T47D (cell line): ENCODE measurements around the gene DSTN.

Source experiments
- DNase-seq, 2 experiments: peaks; one replicate each; pipeline versions ENCODE4 v3.0.0 to v3.0.0-alpha.2; 2011 to 2012; ENCODE audit warnings: low read depth in 1 of 2, low spot score in 1 of 2
- JUND ChIP-seq: IDR thresholded peaks from 2 replicates; pipeline ENCODE4 v1.6.1; 2012; ENCODE audit warnings: low read depth
- in situ Hi-C: cut with HindIII; loops from 2 replicates; pipeline ENCODE4 v1.10.0; 2016; ENCODE audit warnings: low sequenced_read_pairs, low pct_unique_long_range_greater_than_20kb

The DSTN gene

DNA sequence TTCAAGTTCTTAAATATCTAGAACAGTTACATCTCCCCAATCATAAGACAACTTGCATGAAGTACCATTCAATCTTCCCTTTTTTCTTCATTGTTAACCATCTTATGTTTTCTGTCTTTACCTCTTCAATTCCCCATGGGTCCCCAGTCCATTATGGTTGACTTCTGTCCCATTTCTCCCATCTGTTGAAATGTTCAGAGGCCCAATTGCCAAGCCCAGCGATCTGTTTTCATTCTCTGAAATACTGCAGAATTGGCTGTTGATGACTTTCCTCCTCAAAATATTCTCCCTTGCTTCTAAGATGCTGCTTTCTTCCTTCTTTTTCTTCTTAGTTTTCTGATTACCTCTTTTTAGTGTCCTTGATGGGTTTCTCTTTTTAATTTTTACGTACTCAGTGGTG lies 26.0 kb downstream of the DSTN start:
- DNase-seq, result no peak
- TF ChIP-seq JUND, result no peak
- in situ Hi-C loops, result no loop called here

GRCh38 chr20:17598013-17598550 lies 28.2 kb downstream of the DSTN start:
- no peak for TF ChIP-seq JUND
- DNase-seq, result no peak
- in situ Hi-C loops, result no loop called here

DNA sequence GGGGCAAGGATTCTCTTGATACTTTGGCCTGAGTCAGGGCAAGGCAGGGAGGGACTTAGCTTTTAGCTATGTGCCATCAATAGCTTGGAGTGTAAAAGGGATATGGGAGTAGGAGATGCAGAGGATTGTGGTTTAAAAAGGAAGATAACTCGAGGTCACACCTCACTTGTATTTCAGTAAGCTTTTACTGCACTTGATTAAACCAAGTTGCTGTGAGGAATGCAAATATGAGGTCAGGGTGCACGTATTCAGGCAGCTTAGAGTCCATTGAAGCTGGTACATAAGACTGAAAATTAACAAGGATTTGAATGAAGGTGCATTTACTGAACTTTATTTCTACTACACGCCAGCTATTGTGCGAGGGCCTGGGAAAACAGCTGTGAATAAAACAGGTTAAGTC lies 32.1 kb downstream of the DSTN start:
- in situ Hi-C loops, result no loop called here
- no peak for DNase-seq
- TF ChIP-seq JUND, result no peak

- no peak for TF ChIP-seq JUND
- in situ Hi-C loops, result no loop called here
- DNase-seq, result no peak
These were observed 32.6 kb downstream of the DSTN start for GRCh38 chr20:17602493-17602892.

DNA sequence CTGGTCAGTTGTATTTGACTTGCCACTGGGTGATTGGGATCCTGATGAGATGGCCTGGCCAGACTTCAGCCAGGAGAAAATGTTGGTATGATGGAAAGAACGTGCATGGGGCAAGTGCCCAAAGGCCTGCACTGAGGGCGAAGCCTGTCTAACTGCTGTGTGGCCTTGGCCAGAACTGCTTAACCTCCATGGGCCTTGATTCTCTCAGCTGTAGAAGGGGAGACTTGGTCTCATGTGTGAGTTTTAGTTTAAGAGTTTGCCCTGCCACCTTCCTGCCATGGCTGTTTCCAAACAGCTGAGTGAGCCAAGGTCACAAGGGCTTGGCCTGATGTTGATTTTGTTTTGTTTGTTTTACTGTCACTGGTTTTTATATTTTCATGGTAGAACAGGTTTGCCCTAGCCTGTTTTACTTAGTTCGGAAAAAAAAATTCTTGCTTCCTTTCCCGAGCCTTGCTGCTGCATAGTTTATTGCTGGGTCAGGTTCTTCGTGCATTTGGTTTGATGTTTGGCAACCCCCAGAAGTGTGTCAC lies 35.3 kb downstream of the DSTN start:
- DNase-seq, result peak in 1 of 2 experiments; percentile 49
- no peak for TF ChIP-seq JUND
- in situ Hi-C loops, result no loop called here

DNA sequence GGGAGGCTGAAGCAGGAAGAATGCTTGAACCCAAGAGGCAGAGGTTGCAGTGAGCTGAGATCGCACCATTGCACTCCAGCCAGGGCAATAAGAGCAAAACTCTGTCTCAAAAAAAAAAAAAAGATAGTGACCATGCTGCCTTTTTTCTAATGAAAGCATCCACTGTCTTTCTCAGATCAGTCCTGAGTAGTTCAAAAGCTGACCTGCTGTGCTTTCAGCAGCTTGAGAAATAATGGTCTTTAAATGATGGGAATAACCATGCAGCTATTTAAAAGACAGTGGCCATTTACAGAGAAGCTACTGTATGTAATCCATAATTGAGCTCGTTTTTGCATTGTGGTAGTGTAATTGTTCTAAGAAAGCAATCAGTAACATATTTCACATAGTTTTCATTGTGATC lies 36.1 kb downstream of the DSTN start:
- in situ Hi-C loops, result no loop called here
- TF ChIP-seq JUND, result no peak
- no peak for DNase-seq

DNA sequence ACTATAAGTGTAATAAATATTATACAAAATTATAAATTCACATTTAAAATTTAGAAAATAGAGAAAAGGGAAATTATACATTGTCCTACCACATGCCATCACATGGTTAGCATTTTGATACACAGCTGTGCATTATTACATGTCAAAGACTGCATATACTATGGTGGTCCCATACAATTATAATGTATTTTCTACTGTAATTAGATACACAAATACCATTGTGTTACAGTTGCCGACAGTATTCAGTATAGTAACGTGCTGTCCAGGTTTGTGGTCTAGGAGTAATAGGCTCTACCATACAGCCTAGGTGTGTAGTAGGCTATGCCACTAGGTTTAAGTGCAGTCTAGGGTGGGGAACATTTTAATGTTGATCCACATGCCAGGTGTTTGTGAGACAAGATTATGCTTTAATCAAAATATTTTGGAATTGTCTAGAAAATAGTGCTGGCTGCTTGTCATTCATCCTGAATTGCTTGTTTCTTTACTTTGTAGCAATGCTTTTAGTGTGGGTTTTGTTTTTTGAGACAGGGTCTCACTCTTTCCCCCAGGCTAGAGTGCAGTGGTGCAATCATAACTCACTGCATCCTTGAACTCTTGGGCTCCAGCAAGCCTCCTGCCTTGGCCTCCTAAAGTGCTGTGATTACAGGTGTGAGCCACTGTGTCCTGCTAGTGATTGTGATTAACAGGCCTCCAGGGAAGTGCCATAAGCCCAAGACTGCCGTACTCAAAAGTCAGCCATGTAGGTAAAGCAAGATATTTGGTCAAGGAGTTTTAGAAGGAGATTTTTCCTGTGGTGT lies 39.0 kb downstream of the DSTN start:
- DNase-seq, result no peak
- no peak for TF ChIP-seq JUND
- in situ Hi-C loops, result no loop called here

DNA sequence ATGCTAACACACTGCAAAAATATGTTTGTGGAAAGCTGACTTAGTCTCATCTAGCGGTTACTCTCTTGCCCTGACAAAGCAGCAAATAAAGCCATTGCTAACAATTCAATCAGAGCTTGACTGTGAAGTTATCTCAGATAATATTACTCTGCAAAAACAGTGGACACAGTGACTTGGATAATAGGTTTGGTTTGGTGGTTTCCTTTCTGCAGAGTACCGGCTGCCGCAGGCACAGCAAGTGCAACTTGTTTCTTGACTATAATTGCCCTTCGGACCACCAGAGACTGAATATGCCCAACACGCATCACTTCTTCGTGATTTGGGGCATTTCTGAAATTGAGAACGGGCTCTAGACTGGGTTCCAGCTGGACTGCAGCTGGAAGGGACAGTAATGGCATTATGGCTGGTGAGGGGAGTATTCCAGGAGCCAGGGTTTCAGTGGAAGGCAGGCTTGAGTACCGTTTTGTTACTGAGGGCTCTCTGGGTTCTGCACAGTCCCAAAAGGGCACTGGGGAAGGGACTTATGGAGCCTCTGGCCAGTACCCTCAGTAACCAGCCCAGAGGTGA lies 40.0 kb downstream of the DSTN start:
- in situ Hi-C loops, result no loop called here
- DNase-seq, result no peak
- no peak for TF ChIP-seq JUND

DNA sequence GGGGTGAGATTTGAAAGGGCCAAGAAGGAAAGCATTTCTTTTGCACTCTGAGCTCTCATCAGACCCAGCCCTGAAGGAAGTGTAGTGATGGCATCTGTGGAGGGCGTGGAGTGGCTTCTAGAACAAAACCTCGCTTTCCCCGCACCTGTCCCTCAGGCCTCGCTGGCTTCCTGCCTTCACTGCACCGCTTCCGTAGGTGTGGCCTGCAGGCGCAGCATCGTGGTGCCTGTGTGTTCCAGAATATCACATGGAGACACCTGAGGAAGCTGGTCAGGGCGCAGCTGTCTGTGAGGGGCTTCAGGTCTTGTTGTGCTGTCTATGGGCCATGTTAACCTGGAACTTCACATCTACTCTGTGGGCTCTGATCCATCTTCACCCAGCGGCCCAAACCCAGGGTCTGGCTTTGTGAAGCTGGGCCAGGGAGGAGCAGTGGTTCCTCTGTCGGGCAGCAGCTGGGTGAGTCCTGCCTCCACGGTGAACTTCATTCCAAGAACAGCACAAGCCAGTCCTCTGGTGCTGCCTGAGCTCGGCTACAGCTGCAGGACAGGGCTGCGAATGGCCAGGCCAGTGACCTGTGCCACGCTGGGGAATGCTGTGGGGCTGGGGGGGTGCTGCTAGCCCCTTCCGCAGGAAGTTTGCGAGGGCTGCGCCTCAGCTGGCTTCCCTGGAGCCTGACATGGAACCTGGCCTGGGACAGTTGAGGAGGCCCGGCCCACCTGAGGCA lies 40.9 kb downstream of the DSTN start:
- DNase-seq, result peak in 1 of 2 experiments; percentile 53
- TF ChIP-seq JUND, result no peak
- in situ Hi-C loops, result no loop called here

DNA sequence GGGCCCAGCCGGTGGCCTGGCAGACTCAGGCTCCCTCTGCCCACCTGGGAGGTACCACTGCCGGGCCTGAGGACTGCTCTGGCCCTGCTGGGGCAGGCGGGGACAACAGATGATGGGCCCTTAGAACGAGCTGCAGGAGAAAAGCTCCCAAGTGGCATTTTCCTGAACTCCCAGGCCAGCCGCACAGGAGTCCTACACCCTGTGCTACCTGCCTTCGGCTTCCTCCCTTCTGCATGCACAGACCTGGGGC lies 41.3 kb downstream of the DSTN start:
- peak in 1 of 2 experiments; percentile 86 for DNase-seq
- TF ChIP-seq JUND, result no peak
- in situ Hi-C loops, result no loop called here

DNA sequence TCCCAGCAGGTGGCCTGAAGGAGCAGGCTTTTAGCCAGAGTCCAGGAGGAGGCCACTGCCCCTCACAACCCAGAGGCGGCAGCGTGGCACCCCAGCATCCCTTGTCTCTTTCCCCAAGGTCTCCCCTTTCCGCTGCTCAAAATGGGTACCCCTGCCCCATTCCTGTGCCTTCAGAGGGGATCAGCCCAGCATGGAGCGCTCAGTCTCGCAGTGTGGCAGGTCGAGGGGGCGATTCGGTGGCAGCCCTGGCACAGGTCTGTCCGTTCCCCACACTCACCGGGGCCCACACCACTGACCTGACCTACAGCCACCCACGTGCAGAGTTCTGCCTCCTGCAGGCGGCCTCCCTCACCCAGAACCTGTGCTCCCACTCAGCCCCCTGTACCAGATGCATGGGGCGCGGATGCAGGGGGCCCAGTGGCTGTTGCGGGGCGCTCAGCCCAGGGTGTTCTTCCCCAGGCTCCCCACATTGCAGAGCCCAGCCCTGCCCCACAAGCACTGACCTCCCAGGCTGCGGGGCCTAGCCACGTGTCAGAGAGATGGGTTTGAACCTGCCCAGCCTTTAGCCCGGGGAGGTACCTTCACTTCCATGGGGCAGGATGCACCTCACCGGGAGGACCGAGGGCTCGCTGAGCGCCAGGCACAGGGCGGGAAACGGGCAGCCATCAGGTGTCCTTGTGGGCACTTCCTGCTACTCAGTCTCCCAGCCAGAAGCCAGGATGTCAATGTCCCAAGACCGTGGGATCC lies 41.8 kb downstream of the DSTN start:
- no peak; the same call in 1 of the 2 replicates for TF ChIP-seq JUND
- in situ Hi-C loops, result no loop called here
- no peak for DNase-seq

- in situ Hi-C loops, result no loop called here
- TF ChIP-seq JUND, result no peak
- no peak for DNase-seq
These were observed 42.6 kb downstream of the DSTN start for GRCh38 chr20:17612287-17612991.

DNA sequence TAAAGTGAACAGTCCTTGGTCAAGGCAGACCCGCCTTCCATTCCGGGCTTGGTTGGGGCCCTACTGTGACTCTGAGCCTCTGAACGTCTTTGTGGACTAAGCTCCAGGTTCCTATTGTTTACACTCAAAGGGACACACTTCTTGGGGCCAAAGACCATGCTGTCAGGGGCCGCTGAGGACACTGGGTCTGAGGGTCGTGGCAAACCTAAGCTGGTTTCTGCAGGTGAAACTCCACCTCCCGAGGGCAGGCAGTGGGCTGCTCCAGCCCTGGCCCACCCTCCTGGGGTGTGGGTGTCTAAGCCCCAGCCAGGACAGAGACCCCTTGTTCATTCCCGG lies 43.1 kb downstream of the DSTN start:
- in situ Hi-C loops, result no loop called here
- TF ChIP-seq JUND, result 0 out of 2 replicates have a peak, but pooled peaks have one; percentile 4
- no peak for DNase-seq
